Caki2 (cell line): ENCODE results near the gene ARG2. TPM values are rescaled to one million over a fixed set of nuclear protein-coding genes. Genes with fewer than 3 reads are reported as not detected.

Experiments used
- total RNA-seq: library from RNA; depleted of rRNA; stranded (reverse); fragments of >200 nt; shearing (Covaris generic); gene quantifications from 2 replicates; pipeline ENCODE4 v1.2.3, GENCODE V29; 2014; ENCODE audit warnings: low replicate concordance; rRNA removed

ARG2 gene
- total RNA-seq, 1 experiment from 2014 or later: 5.2 TPM

Other genes with a start within 250 kb of the ARG2 start
- gene PLEK2, start 207.8 kb upstream of the ARG2 start, total RNA-seq: 7.3 and 12.0 TPM in 2 replicates
- not detected in 2 replicates for gene TMEM229B, start 131.2 kb upstream of the ARG2 start, total RNA-seq
- gene PLEKHH1, start 86.6 kb upstream of the ARG2 start, total RNA-seq: 0.78 and 9.3 TPM in 2 replicates
- gene PIGH, start 19.7 kb upstream of the ARG2 start, total RNA-seq: 22.8 and 26.2 TPM in 2 replicates
- gene VTI1B, start 54.7 kb downstream of the ARG2 start, total RNA-seq: 34.5 and 40.2 TPM in 2 replicates
- 33.2 and 37.7 TPM in 2 replicates for gene RDH11, start 75.8 kb downstream of the ARG2 start, total RNA-seq
- gene RDH12, start 82.0 kb downstream of the ARG2 start, total RNA-seq: not detected in 2 replicates
- 5.3 and 6.3 TPM in 2 replicates for gene ZFYVE26, start 196.7 kb downstream of the ARG2 start, total RNA-seq
- 20.8 and 29.3 TPM in 2 replicates for gene RAD51B, start 199.9 kb downstream of the ARG2 start, total RNA-seq